ENCODE data around the gene MYOF. TPM values are rescaled to one million over a fixed set of nuclear protein-coding genes. Genes with fewer than 3 reads are reported as not detected.

The MYOF gene
- total and polyA plus RNA-seq, 4 donors: 23.4 to 194 (median 82.2) TPM

GRCh38 chr10:93447019-93447418 is 35.1 kb downstream of the MYOF start:
- DNase-seq: no peak
- WGBS, 2 donors: 70 to 71% methylated on average over 6 of the region's 6 CpGs

GRCh38 chr10:93445978-93446720 is 36.0 kb downstream of the MYOF start:
- H3K9me3 ChIP-seq (ENCODE audit: control insufficient read depth in 4 of 4, insufficient read depth in 3 of 4, low read length in 3 of 4): no peaks in the 10 kb centered on the region
- DNase-seq: peak in 1 of 3 donors; percentile 45
- peak overlapping the region in 1 of 2 donors; percentile 78 for H3K9ac ChIP-seq (ENCODE audit: insufficient read depth in 1 of 2, low read length in 2 of 2)
- H3K4me3 ChIP-seq: no peak overlapping the region
- H3K36me3 ChIP-seq (ENCODE audit: control insufficient read depth in 4 of 4, insufficient read depth in 4 of 4, low read length in 4 of 4): peaks cover 0 to 20% (median 1%) of the 10 kb centered on the region in 4 donors
- peak overlapping the region in 1 of 2 donors; percentile 96 for H3K27ac ChIP-seq (ENCODE audit: low read depth in 1 of 2, low read length in 1 of 2)
- H3K27me3 ChIP-seq (ENCODE audit: control insufficient read depth in 3 of 3, insufficient read depth in 3 of 3, low read length in 2 of 3): no peaks in the 10 kb centered on the region
- no peak for TF ChIP-seq CTCF (IDR thresholded peaks at IDR 0.05; ENCODE audit: control extremely low read depth, extremely low read depth)
- ATAC-seq (ENCODE audit: insufficient read depth, low FRiP score): no peak
- 58 to 74% methylated on average over 7 of the region's 7 CpGs for WGBS, 2 donors
- peaks cover 3 to 42% (median 26%) of the 10 kb centered on the region in 5 donors for H3K4me1 ChIP-seq (ENCODE audit: control insufficient read depth in 5 of 5, insufficient read depth in 5 of 5, low read length in 5 of 5)

More at GRCh38 chr10:93447019-93447418, 35.1 kb downstream of the MYOF start:
- H3K36me3 ChIP-seq (ENCODE audit: control insufficient read depth in 4 of 4, insufficient read depth in 4 of 4, low read length in 4 of 4): peaks cover 2 to 27% (median 6%) of the 10 kb centered on the region in 4 donors
- no peaks in the 10 kb centered on the region for H3K9me3 ChIP-seq (ENCODE audit: control insufficient read depth in 4 of 4, insufficient read depth in 3 of 4, low read length in 3 of 4)
- no peaks in the 10 kb centered on the region for H3K27me3 ChIP-seq (ENCODE audit: control insufficient read depth in 3 of 3, insufficient read depth in 3 of 3, low read length in 2 of 3)
- peak overlapping the region in 1 of 2 donors; percentile 96 for H3K27ac ChIP-seq (ENCODE audit: low read depth in 1 of 2, low read length in 1 of 2)
- peaks cover 5 to 39% (median 26%) of the 10 kb centered on the region in 5 donors for H3K4me1 ChIP-seq (ENCODE audit: control insufficient read depth in 5 of 5, insufficient read depth in 5 of 5, low read length in 5 of 5)
- peak overlapping the region in 1 of 2 donors; percentile 10 for H3K9ac ChIP-seq (ENCODE audit: insufficient read depth in 1 of 2, low read length in 2 of 2)
- ATAC-seq (ENCODE audit: insufficient read depth, low FRiP score): no peak
- no peak overlapping the region for H3K4me3 ChIP-seq
- no peak for TF ChIP-seq CTCF (IDR thresholded peaks at IDR 0.05; ENCODE audit: control extremely low read depth, extremely low read depth)

DNA sequence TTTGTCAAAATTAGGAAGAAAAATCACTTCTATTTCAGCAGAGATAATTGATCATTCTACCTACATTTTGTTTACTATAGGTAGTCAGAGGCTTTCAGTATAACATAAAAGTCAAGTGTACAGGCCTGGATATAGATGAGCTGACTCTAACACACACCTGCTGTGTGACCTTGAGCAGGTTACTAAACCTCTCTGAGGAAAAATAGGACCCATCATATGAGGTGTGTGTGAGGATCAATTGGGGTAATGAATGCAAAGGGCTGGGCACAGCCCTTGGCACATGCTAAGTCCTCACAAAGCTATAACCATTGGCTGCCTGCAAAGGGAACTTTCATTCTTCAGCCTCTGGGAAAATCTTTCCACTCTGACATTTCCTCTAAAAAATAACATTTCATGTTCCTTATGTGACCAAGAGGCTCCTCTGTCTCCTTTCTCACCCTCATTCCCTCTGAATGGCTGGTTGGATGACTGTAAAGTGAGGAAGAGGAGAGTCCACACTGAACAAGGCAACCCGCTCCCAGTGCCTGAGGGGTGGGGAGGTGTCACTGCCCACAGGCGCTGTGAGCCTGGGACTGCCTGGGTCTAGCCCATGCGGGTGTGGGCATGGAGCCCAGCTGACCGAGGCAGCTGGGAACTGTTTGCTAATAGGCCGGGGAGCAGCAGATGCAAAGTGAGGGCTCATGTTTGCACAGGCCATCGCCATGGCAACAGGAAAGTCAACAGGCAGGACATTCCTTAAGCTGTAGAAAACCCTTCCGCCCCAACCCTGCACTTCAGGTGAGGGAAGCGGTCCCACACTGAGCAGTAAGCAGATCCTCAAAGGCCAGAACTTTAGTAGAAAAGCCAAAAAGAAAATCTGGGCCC is 36.8 kb downstream of the MYOF start:
- TF ChIP-seq CTCF (IDR thresholded peaks at IDR 0.05; ENCODE audit: control extremely low read depth, extremely low read depth): no peak
- no peak overlapping the region for H3K4me3 ChIP-seq
- peak; percentile 90 for ATAC-seq (ENCODE audit: insufficient read depth, low FRiP score)
- DNase-seq: peak; percentile 97 to 99 (median 98)
- peaks cover 3 to 47% (median 26%) of the 10 kb centered on the region in 5 donors for H3K4me1 ChIP-seq (ENCODE audit: control insufficient read depth in 5 of 5, insufficient read depth in 5 of 5, low read length in 5 of 5)
- peak overlapping the region in 1 of 2 donors; percentile 95 for H3K27ac ChIP-seq (ENCODE audit: low read depth in 1 of 2, low read length in 1 of 2)
- peak overlapping the region; percentile 44 to 78 for H3K9ac ChIP-seq (ENCODE audit: insufficient read depth in 1 of 2, low read length in 2 of 2)
- H3K27me3 ChIP-seq (ENCODE audit: control insufficient read depth in 3 of 3, insufficient read depth in 3 of 3, low read length in 2 of 3): no peaks in the 10 kb centered on the region
- H3K36me3 ChIP-seq (ENCODE audit: control insufficient read depth in 4 of 4, insufficient read depth in 4 of 4, low read length in 4 of 4): peaks cover 0 to 15% (median 1%) of the 10 kb centered on the region in 4 donors
- WGBS, 2 donors: 38 to 62% methylated on average over 8 of the region's 8 CpGs
- H3K9me3 ChIP-seq (ENCODE audit: control insufficient read depth in 4 of 4, insufficient read depth in 3 of 4, low read length in 3 of 4): no peaks in the 10 kb centered on the region
